DOHH2 (cell line): ENCODE results near the gene SEZ6L2.

Experiments used
- CTCF ChIP-seq: fragments of 200-600 bp; sonication (generic); IDR thresholded peaks from one replicate; pipeline ENCODE4 v1.5.1; 2014; ENCODE audit warnings: antibody characterized with exemption, mild to moderate bottlenecking, low read depth, low read length; ENCODE audit not compliant: poor library complexity, severe bottlenecking
- EZH2phosphoT487 ChIP-seq: fragments of 200-600 bp; sonication (generic); IDR thresholded peaks from 2 replicates; pipeline ENCODE4 v1.6.1; 2017; ENCODE audit warnings: borderline replicate concordance, mild to moderate bottlenecking, antibody characterized with exemption, low read length, moderate library complexity, mixed read lengths

DNA sequence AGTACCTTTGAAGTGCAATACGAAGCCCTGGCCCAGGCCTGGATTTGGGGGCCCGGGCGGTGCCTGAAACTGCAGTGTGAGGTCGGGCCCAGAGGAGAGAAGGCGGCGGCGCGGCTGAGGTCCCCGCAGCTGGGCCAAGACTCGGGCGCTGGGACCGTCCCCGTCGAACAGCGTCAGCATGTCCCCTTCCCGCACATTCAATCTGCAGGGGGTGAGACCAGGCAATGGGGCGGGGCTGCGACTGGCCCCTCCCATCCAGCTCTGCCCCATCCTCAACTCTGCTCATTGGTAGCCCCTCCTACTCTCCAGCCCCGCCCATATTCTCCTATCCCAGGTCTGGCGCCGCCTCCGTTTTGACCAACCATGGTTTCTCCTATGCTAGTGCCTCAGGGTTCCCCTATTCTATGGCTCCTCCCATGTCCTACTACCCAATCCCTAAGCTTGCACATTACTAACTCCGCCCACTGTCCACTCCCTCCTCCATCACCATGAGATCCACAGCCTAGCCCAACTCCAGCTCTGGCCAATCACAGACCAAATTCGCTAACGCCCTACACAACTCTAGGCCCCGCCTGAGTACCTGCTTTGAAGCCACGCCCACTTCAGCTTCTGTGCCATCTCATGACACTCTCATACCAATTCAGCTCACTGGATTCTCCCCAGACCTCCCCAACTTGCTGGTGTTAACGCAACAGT, 21.9 kb downstream of the SEZ6L2 start:
- no peak for TF ChIP-seq CTCF
- TF ChIP-seq EZH2phosphoT487: no peak
